LNCaP clone FGC (cell line): Measurements from ENCODE around the gene MPZL1.

Source experiments
- DNase-seq: peaks from one replicate; pipeline ENCODE4 v3.0.0-alpha.2; 2011; ENCODE audit warnings: low read depth
- H3K4me3 ChIP-seq: 2 replicates; pipeline ENCODE4 v1.5.1; 2011; ENCODE audit warnings: mild to moderate bottlenecking, low read depth, low read length, control low read depth
- CTCF ChIP-seq: IDR thresholded peaks from 2 replicates; pipeline ENCODE4 v1.5.1; 2012; ENCODE audit warnings: mild to moderate bottlenecking; ENCODE audit not compliant: control insufficient read depth, insufficient read depth; ENCODE audit errors: extremely low read depth

MPZL1 gene

DNA sequence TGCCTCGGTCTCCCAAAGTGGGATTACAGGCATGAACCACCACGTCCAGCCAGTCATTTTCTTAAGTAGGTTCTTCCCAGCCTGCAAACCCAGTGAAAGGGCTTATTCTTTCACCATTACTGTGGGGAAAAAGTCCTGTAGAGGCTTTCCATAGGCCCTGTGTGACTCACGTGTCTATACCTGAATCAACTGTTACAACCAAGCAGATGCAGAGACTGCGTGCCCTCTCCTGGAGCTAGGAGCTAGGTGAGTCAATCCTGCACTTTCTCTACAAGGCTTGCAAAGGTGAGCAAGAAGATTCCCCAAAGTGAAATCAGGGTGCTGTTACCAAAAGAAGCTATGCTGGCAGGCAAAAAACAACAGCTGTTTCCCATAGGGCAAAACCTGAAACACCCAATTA, 13.8 kb upstream of the MPZL1 start:
- H3K4me3 ChIP-seq: no peak overlapping the region
- no peak for TF ChIP-seq CTCF
- DNase-seq: no peak

DNA sequence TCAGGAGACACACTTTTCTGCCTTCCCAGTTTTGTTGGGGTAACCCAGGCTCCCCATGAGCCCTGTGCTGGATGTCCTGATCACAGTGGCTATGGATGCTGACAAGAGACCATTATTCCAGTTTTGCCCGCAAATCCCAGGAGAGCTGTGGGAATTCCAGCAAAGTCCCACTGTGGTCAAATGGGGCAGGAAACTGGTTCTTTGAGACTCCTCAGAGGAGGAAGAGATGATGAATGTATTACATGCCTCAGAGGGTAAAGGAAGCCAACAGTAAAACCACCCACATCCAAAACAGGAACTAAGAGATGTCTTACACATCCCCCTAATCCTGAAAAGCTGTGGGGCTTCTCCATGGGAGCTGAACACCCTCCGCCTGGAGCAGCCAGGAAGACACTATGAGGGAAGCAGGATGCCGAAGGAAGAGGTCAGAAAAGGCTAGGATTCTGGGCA, 12.8 kb upstream of the MPZL1 start:
- no peak for TF ChIP-seq CTCF
- H3K4me3 ChIP-seq: no peak overlapping the region
- DNase-seq: no peak

GRCh38 chr1:167710836-167711235, 10.9 kb upstream of the MPZL1 start:
- no peak for TF ChIP-seq CTCF
- H3K4me3 ChIP-seq: no peak overlapping the region
- DNase-seq: no peak

DNA sequence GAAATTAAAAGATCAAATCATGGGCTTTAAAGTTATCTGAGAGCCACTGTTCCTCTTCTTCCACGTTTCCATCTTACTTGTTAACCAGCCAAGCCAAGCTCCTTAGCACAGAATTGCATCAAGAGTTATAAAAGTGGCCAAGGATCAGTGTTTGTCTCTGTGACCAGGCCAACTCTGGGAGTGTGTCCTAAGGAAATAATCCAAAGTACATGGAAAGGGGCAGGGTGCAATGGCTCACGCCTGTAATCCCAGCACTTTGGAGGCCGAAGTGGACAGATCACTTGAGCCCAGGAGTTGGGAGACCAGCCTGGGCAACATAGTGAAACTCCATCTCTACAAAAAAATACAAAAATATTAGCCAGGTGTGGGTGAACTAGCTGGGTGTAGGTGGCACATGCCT, 10.0 kb upstream of the MPZL1 start:
- DNase-seq: no peak
- TF ChIP-seq CTCF: no peak

GRCh38 chr1:167713330-167714081, 8.3 kb upstream of the MPZL1 start:
- H3K4me3 ChIP-seq: peak overlapping the region; percentile 60
- no peak for TF ChIP-seq CTCF
- no peak for DNase-seq

More for the DNA sequence above, 10.0 kb upstream of the MPZL1 start:
- H3K4me3 ChIP-seq: no peak overlapping the region

- H3K4me3 ChIP-seq: peak overlapping the region; percentile 60
- TF ChIP-seq CTCF: no peak
- peak; percentile 40 for DNase-seq
Measured at GRCh38 chr1:167714098-167714438, 7.7 kb upstream of the MPZL1 start.

DNA sequence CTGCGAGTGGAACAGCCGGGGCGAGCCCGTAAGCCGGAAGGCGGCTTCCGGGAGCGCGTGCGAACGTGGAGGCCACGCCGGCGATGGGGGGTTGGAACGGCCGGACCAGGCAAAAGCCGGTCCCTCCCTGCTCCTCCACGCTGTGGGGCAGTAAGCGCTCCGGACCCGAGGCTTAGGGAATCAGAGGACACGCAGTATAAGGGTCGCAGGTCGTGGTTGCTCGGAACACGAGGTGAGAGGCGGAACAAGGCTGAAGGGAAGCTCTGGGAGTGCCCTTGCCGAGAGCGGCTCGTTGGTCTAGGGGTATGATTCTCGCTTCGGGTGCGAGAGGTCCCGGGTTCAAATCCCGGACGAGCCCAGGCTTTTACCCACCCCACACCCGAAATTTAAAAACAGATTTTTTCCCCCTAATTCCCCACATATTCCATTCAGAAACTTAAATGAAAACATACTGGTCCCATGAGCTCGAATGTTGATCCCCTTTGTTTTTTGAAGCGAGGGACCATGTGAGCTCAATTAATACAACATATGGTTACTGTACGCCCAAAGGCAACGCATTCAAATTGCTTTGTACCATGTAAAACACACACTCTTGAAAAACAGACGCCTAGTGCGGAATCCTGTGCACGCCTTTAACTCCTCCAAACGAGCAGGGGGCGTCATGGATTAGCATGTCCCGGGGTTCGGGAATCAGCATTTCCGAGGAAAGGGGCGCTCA, 7.2 kb upstream of the MPZL1 start:
- peak; percentile 54 for DNase-seq
- TF ChIP-seq CTCF: no peak
- H3K4me3 ChIP-seq: peak overlapping the region; percentile 60
